Neural cell (in vitro differentiated cells): Measurements from ENCODE around the gene BCL11B.

ENCODE experiments used
- CTCF ChIP-seq: fragments of 450-650 bp; IDR thresholded peaks from 2 replicates; pipeline ENCODE4 v1.5.1; 2014; ENCODE audit warnings: antibody characterized with exemption, mild to moderate bottlenecking, moderate library complexity; ENCODE audit not compliant: poor library complexity, severe bottlenecking
- POLR2AphosphoS5 ChIP-seq: IDR thresholded peaks from 2 replicates; pipeline ENCODE4 v1.6.1; 2012
- SMC3 ChIP-seq: fragments of 450-650 bp; conservative IDR thresholded peaks from 2 replicates; pipeline ENCODE4 v1.6.1; 2014; ENCODE audit warnings: antibody characterized with exemption, mild to moderate bottlenecking, moderate library complexity; ENCODE audit not compliant: poor library complexity

- TF ChIP-seq CTCF = no peak
- TF ChIP-seq SMC3 = no peak
- TF ChIP-seq POLR2AphosphoS5 = no peak
Observed at GRCh38 chr14:99137913-99138571, 134.0 kb downstream of the BCL11B start.
